Measurements from ENCODE around the gene TMEM185B.

Gene TMEM185B

GRCh38 chr2:120220756-120221155, 2.4 kb downstream of the TMEM185B start:
- no peak overlapping the region for H3K4me3 ChIP-seq
- TF ChIP-seq CTCF (IDR thresholded peaks at IDR 0.05) = no peak
- H3K27ac ChIP-seq = no peak overlapping the region
- DNase-seq (ENCODE audit: low spot score) = no peak

- no peak overlapping the region for H3K27ac ChIP-seq
- no peak for DNase-seq (ENCODE audit: low spot score)
- no peak for TF ChIP-seq CTCF (IDR thresholded peaks at IDR 0.05)
- H3K4me3 ChIP-seq = no peak overlapping the region
These were observed 3.4 kb downstream of the TMEM185B start for GRCh38 chr2:120219766-120220165.

GRCh38 chr2:120219291-120219690, 3.9 kb downstream of the TMEM185B start:
- TF ChIP-seq CTCF (IDR thresholded peaks at IDR 0.05) = no peak
- H3K27ac ChIP-seq = no peak overlapping the region
- no peak overlapping the region for H3K4me3 ChIP-seq
- no peak for DNase-seq (ENCODE audit: low spot score)

- DNase-seq (ENCODE audit: low spot score) = no peak
- TF ChIP-seq CTCF (IDR thresholded peaks at IDR 0.05) = no peak
- no peak overlapping the region for H3K4me3 ChIP-seq
- no peak overlapping the region for H3K27ac ChIP-seq
These were observed 5.0 kb downstream of the TMEM185B start for GRCh38 chr2:120218181-120218580.

- Histone ChIP-seq H3K27ac (no peak overlapping the region), H3K4me3 (no peak overlapping the region)
- DNase-seq (ENCODE audit: low spot score) = no peak
- no peak for TF ChIP-seq CTCF (IDR thresholded peaks at IDR 0.05)
These were observed 12.9 kb downstream of the TMEM185B start for GRCh38 chr2:120210270-120210693.

- no peak for DNase-seq (ENCODE audit: low spot score)
- Histone ChIP-seq H3K27ac (no peak overlapping the region), H3K4me3 (no peak overlapping the region)
- no peak for TF ChIP-seq CTCF (IDR thresholded peaks at IDR 0.05)
These were observed 13.6 kb downstream of the TMEM185B start for GRCh38 chr2:120209427-120210269.

Measured in coronary artery (tissue), 2 donors.